HG03139 (cell line): ENCODE measurements around the gene HSPG2.
A peak's percentile ranks its signal among the peaks of the same experiment; 100 is the strongest.
"Not testable (repeated sequence)": the region's sequence is repeated elsewhere in the genome, so short reads cannot be mapped to it uniquely, and the experiment has no call there.

Experiments used
- ATAC-seq: cut with Tn5 transposase; IDR thresholded peaks from one replicate; pipeline ENCODE4 v1.9.1; 2021; ENCODE audit not compliant: unreplicated experiment

Gene HSPG2

DNA sequence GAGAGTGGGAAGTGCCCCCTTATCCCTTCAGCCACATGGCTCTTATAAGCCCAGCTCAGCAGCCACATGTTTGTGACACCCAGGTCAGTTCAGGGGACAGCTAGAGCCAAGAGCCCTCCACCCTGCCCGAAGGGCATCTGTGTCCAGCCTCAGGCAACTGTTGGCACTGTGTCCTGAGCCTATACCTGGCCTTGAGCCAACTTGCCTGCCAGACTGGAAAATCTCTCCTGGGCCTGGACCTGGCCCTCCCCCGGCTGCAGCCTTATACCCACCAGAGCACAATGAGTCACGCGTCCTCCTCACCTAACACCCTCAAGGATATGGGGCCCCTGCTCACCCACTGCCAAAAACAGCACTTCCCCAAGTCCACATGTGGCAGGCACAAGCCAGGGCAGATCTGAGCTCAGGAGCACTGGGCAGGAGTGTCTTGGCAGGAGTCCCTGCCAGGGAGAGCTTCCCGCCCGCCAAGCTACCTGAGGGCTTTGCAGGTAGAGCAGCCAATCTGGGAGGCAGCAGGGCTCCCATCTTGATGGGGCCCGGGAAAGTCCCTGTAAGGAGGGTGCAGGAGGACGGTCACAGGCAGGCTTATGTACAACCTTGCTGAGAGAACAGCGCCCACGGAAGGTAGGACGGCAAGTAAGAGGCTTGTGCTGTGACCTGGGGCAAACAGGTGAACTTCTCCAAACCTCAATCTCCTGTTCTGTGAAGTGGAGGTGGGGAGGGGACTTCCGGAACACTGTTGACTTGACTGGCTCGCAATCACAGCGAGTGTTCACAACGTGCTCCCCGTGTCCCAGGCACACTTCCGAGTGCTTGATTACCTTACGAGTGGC is 19.8 kb upstream of the HSPG2 start:
- no peak for ATAC-seq

DNA sequence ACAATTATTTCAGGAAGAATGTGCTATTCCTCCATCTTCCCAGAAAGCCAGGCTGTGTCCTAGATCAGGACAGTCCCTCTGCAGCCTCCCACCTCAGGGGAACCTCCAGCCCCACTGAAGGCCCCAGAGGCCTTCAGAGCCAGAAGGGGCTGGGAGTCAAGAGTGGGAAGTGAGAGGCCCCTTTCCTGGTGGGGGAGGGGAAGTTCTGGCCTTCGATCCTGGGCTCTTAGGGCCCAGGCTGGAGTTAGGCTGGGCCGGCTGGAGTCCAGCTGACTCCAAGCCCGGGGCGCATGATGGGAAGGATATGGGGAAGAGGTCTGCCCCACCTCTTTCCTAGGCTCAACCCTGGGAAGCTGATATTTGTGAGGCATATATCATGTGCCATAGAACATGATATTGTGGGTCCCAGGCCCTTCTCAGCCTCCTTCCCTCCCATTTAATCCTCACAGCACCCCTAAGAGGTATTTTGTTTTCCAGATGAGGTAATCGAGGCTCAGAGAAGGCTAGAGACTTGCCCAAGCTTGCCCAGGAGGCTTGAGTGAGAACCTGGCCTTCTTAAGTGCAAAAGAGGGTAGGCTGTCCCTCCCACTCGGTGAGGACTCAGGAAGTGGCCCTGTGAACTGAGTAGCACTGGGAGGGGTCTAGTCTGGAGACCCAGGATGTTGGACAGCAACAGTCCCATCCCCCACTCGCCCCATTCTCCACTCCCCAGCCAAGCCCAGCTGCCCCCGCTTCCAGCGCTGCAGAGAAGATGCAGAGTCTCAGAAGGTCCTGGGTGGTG is 18.6 kb upstream of the HSPG2 start:
- ATAC-seq: no peak

DNA sequence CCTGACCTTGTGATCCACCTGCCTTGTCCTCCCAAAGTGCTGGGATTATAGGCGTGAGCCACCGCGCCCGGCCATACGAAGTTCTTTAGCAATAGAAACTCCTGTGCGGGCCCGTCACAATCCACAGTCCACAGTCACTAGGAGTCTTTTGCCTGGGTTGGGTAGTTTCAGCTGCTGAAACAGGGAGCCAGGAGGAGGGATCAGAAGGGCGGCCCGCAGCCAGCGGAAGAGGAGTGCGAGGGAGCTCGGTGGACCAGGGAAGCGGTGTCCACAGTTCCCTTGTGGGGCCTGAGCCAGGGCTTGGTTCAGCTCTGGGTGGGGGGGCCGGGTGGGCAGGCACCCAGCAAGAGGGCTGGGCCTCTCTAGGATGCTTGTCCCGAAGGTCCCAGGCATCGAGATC is 17.9 kb upstream of the HSPG2 start:
- ATAC-seq: no peak

DNA sequence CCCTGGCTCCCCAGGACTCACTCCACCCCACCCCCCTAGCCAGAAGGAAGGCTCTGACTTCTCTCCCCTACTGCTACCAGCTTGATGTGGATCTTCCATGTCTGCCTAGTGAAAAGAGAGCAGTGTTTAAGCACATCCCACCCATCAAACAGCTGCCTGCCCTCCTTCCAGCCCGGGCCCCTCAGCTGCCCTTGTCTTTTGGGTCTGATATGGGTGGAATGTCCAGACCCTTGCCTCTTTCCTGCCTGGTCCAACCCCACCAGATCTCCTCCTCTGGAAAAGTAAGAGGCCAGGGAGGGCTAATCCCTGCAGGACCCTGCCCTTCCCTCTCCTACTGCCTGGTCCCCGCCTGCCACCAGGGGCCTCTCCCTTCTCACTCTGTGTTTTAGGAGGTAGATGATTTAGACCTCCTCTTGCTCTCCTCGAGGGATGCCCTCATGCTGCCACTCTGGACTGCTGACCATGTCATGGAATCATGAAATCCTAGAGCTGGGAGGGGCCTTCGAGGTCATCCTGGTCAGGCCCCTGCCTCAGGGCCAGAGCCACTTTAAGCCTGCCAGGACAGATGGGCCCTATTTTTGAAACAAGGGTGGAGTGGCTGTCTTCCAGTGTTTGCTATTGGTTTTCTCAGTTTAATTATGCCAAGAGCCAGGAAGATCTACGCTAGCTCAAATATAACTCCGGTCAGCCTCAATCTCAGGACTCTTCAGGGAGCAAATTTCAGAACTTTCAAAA is 15.8 kb upstream of the HSPG2 start:
- ATAC-seq: no peak

DNA sequence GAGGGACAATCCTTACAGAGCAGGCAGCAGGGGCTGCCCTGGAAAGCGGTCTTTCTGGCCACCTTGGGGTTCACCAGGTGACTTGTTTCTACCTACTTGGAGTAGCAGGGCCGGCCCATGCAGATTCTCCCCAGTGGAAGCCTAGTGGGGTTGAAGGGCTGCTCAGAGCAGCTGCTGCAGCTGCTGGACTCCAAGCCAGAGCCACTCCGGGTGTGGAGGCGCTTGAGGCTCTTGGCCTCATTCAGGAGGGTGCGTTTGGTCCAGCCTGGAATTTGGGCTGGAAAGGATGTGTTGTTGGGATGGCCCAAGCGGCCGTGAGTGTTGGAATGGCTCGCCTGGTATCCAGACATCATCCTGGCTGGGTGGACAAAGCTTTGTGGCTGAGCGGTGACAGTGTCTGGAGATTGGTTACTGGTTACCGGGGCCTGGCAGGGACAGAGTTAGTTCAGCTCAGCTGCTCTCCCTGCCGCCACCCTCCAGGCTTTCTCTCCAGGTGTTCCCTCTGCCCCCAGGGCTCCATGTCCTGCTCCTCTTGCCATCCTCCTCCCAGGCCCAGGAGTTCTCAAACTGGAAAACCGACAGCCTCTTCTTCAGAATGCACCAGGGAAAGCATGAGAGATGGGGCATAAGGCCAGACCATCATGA is 14.2 kb upstream of the HSPG2 start:
- no peak for ATAC-seq

DNA sequence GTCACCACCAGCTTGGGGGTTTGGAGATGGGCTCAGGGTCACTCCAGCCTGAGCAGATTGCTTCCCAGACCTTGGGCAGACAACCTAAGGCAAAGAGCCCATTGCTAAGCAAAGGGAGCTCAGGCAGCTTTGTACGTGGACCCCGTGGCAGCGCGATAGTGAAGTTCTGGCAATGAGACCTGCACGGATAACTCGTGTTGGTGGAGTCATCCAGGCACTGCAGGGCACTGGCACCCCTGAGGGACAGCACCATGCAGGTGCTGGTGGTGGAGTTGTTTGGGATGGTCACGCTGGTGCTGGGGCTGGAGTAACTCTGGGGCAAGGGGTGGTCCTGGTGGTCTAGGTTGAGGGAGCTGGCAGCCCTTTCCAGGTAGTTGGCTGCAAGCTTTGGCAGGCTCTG is 13.6 kb upstream of the HSPG2 start:
- ATAC-seq: no peak

DNA sequence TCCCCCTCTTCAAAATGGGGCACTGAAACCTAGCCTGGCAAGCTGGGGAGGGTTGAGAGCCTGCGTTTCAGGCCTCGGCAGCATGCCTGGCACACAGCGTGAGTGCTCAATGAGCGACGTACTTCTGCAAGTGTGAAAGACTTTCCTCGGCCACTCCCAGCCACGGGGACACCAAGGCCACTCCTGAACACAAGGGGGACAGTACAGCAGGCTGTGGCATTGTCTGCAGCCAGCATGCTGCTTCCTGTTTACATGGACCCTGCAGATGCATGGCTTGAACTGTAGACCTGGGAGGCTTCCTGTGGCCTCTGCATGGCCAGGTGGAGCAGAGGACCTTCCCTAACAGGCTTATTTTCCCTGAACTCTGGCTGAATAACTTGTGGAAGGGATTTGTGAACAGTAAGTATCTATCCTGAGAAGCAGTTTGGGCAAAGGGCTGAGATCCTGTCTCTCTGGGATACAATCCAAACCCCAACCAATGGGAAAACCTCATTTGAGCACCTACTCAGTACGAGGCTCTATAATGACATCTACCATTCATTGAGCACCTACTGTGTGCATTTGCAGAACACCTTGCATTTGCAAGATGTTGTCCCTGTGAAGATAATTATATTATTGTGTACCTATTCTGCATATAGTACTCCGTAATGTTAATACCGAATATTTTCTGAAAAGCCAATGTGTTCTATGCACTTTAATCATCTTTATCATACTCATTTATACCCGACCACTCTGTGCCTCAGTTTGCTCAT is 9.9 kb upstream of the HSPG2 start:
- ATAC-seq: no peak

DNA sequence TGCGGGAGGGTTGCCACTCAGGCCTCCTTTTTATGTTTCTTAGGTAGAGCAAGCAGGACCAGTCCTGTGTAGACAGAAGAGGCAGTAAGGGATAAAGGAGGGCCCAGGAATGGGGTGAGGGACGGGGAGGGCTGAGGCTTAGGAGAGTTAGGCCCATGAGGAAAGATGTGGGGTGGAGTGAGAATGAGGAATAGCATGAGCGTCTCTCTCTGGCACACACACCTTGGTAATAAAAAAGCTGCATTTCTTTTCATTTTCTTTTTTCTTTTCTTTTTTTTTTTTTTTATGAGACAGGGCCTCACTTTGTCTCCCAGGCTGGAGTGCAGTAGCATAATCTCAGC is 7.6 kb upstream of the HSPG2 start:
- no peak for ATAC-seq

DNA sequence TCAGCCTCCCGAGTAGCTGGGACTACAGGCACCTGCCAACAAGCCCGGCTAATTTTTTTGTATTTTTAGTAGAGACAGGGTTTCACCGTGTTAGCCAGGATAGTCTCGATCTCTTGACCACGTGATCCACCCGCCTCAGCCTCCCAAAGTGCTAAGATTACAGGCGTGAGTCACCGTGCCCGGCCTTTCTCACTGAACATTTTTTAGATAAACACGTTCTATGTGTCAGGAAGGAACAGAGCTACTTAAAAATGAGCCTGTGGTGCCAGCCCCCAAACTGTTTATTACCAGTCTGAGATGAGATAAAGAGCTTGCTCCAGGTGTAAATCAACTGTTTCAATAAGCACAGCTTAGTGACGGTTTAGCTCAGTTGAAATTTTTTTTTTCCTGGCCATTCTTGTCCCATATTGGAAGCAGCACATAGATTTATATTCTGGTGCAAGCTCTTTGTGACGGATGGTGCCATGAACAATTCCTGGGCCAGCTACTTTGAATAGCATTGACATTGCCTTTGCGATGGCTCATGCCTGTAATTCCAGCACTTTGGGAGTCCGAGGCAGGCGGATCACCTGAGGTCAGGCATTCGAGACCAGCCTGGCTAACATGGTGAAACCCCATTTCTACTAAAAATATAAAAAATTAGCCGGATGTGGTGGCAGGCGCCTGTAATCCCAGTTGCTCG is 6.0 kb upstream of the HSPG2 start:
- ATAC-seq: not testable (repeated sequence)

DNA sequence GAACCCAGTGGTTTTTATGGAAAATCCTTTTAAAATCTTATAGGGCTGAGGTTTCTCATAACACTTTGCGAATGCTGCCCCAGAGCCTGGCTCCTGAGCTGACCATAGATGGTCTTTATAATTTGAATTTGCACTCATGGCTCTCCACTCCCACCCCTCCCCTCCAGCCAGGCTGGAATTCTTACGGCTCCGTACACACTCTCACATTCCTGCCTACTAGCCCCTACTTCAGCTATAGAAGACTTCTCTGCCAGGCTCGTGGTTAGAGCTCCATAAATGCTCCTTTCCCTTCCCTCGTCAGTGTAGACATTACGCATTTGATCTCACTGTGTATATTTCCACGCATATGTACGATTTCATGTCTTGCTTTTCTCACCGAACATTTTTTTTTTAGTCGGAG is 5.4 kb upstream of the HSPG2 start:
- no peak for ATAC-seq

DNA sequence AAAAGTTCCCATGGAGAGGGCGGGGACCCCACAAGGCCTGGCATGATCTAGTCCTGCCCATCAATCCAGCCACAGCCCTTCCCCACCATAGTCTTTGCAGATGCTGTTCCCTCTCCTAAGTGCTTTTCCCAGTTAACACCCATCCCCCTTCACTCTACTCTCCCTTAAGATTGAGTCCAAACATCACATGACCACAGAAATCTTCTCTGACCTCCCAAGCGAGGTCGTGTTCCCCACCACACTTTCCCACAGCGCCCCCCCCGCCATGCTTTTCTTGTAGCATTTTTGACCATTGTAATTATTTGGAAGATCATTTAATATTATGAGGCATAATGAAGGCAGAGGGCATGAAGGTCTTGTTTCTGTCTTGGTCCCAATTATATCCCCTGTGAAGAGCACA is 4.3 kb upstream of the HSPG2 start:
- no peak for ATAC-seq

DNA sequence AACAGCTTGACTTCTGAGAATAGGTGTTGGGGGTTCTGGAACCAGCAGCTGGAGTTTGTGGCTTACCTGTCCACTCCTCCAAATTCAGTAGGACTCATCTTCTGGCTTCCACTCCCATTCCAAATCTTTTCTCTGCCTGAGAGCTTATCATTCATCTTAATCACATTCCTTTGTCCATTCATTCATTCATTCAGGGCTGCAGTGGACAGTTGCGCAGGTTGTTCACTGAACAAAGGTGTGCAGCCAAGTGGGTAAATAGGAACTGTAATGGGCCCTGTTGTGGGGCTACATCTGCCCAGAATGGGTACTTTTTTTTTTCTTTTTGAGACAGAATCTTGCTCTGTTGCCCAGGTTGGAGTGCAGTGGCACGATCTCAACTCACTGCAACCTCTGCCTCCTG is 3.4 kb upstream of the HSPG2 start:
- ATAC-seq: no peak

DNA sequence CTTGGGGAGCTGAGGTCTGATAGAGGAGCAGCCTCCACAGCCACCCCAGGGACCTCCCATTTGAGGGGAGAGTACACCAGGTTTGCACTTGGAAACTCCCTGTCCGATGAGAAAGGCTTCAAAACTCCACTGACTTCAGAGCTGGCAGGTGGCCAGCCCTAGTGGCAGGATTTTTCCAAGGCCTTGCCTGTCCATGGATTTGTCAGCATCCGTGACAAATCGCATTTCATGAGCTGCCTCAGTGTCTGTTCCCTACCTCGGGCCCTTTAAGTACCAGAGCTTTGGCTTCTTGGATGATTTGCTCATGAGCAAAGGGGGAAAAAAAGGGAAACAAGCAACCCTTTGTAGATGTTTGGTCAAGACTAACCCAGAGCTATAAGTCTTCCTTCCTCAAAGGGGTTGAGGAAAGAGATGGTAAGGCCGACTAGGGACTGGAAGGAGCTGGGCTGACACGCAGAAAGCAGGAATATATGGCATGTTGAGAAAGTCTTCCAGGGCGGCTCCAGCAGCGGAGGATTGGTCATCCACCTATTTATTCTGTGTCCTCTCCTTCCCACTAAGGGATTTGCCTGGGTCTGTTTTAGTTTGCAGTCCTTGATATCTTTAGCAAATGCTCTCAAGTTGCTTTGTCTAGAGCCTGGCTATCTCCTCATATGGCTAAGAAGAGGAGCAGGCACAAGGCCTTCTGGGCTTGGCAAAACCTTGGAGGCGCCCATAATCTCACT is 2.7 kb upstream of the HSPG2 start:
- ATAC-seq: no peak

DNA sequence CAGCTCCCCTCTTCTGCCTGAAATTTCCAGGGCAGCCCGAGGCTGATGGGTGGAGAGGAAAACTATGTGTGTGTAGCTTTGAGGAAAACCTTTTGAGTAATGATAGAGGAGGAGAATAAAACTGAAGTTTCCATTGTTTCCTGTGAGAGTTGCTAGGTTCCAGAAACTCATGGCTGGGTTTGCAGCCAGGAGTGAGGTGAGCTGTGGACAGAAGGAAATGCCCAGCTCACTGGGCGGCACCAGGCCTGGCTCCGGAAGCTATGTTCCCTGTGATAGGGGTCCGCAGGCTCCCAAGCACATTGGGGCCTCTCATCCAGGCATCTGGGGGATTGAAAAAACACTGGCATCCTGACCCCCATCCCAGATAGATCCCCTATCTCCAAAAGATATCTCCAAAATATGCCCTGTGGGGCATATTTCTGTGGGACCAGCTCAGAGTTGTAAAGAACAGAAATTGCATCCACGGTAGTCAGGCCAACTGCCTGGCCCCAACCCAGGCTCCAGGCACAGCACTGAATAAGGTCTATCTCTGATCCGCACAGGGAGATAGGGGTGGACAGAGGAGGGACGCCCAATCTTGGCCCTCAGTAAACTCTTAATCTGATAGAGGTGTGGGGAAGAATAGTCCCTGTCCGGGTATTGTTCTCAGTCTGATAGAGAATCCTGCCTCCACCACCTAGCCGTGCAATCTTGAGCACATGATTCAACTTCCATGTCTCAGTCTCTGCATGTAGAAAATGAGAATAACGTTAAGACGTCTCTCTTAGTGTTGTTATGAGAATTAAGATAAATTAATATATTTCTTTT is 1.8 kb upstream of the HSPG2 start:
- no peak for ATAC-seq

DNA sequence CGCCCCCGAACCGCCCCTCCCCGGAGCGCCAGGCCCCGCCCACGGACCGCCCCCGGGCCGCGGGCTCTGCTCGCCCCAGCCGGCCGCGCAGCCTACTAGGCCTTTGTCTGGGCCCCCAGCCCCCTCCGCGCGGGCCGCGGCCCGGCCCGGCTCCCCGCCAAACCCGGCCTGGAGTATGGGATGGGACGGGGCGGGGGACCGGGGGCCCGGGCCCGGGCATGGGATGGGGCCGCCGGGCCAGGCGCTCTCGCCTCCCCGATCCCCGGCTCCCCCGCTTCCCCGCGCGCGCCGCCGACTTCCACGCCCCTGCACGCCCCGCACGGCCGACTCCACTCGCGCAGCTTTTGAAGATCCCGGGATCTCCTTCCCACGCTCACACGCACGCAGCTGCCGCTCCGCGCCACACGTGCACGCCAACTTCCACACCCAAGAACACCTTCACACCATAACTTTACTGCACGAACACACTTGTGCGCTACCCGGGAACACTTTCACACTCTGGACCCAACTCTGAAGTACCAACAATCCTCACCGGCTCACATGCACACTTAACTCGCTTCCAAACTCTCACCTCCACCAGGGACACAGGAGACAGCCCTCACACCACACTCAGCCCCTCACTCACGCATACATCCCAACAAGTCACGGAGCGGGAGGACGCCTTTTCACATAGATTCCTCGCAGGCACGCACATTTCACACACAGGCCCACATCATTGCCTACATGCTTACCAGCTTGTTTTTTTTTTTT is 437 bp upstream of the HSPG2 start:
- peak; percentile 50 for ATAC-seq

DNA sequence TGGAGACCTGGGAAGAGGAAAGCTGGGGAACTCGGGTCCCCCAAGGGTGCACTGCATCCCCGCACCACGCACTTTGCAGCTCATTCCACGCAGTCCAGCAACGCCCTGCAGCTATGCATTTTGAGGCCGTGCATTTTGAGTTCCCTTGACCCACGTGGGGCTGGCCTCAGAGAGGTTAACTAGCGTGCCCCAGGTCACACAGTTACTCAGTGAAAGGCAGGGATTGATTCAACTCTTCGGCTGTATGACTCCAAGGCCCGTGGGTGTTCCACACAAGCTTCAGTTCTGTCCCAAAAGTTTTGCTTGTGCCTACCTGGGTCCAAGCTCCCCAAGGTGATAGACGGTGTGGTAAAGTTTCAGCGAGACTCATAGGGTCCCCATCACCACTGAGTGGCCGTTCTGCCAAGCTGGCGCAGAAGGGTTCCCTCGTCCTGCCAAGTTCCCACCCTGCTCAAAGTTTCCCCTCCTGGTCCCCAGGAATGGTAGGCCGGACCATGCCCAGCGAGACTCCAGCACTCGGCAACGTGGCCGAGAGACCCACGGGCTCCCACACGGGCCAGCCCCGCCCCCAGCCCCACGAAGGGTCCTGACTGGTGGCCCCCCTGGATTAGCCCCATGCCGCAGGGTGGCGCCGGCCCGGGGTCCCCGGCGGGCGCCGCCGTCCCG is 611 bp downstream of the HSPG2 start:
- no peak for ATAC-seq

DNA sequence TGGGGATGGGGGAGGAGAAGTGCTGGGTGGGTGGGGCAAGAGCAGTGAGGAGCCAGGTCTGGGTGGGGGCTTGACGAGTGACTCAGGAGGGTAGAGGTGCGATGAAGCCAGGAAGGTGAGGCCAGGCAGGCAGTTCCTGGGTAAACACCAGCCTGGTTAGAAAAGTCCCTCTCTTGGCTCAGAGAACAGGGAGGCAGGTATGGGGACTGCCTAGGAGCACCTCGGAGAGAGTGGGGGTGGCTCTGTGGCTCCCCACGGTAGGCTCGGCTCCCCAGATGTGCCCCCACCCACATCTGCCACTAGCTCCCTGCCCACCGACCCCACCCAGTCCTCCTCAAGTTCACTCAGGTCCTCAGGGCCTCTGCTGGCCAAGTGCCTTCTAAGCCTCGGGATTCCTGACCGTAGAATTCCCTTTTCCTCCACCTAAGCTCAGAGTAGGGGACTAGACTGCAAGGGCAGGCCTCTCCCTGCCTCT is 1.2 kb downstream of the HSPG2 start:
- no peak for ATAC-seq
